Endothelial cell of umbilical vein (primary cell): ENCODE results near the gene MYLK2. TPM values are rescaled to one million over a fixed set of nuclear protein-coding genes. Genes with fewer than 3 reads are reported as not detected.

Experiments used
- BruUV-seq: library from RNA; stranded (reverse); fragments of 400-500 nt; replicated peaks from 2 replicates; lab custom pipeline; 2021; lab: Mats Ljungman, UMichigan
- CTCF ChIA-PET: fragments of 300-600, 350-600 bp; sonication (Branson Sonifier 250); formaldehyde crosslinking; loops from one replicate; lab custom pipeline; 2021; ENCODE audit warnings: antibody characterized with exemption, inconsistent platforms; lab: Charles Lee
- POLR2A ChIA-PET: fragments of 300-600, 350-600 bp; sonication (Branson Sonifier 250); formaldehyde crosslinking; loops from one replicate; lab custom pipeline; 2021; ENCODE audit warnings: antibody characterized with exemption, inconsistent platforms; lab: Charles Lee
- DNase-seq: peaks from one replicate; pipeline ENCODE4 v3.0.0-alpha.2; 2011; ENCODE audit warnings: low read depth, low spot score
- FAIRE-seq: peaks from 2 replicates; lab custom pipeline; 2011; peaks lifted over from hg19 to GRCh38; lab: Jason Lieb, UNC
- H2AFZ ChIP-seq: 2 replicates; pipeline ENCODE4 v1.6.0; 2012; ENCODE audit warnings: low read depth, low read length, control low read depth, inconsistent platforms
- H3K27ac ChIP-seq: 2 replicates; pipeline ENCODE4 v1.5.1; 2011; ENCODE audit warnings: low read depth, mild to moderate bottlenecking, control low read depth, low read length, moderate library complexity; ENCODE audit not compliant: insufficient read depth
- H3K27me3 ChIP-seq, 2 experiments: 2 replicates each; pipeline versions ENCODE4 v1.6.0 to v1.6.1; 2011; ENCODE audit warnings: low read length in 2 of 2, mixed read lengths in 1 of 2; ENCODE audit not compliant: control insufficient read depth in 2 of 2, insufficient read depth in 2 of 2
- H3K36me3 ChIP-seq, 2 experiments: 2 replicates in 1 of 2; 3 replicates in 1 of 2; pipeline ENCODE4 v1.5.1; 2011; ENCODE audit warnings: low read length in 2 of 2, mild to moderate bottlenecking in 1 of 2, moderate library complexity in 1 of 2; ENCODE audit not compliant: control insufficient read depth in 2 of 2, insufficient read depth in 2 of 2; ENCODE audit errors: extremely low read depth in 1 of 2
- H3K4me1 ChIP-seq: 3 replicates; pipeline ENCODE4 v1.5.1; 2011; ENCODE audit warnings: mild to moderate bottlenecking, low read length; ENCODE audit not compliant: control insufficient read depth, insufficient read depth; ENCODE audit errors: extremely low read depth
- H3K4me2 ChIP-seq: 2 replicates; pipeline ENCODE4 v1.6.1; 2011; ENCODE audit warnings: low read length, control low read depth, mixed read lengths; ENCODE audit not compliant: insufficient read depth
- H3K4me3 ChIP-seq, 3 experiments: fragments of 200-600 bp in 1 of 3; sonication (generic), shearing (Covaris generic) in 1 of 3; replicated peaks in 1 of 3; 2 replicates each; pipeline ENCODE4 v1.5.1; 2011 to 2016; ENCODE audit warnings: control low read depth in 3 of 3, low read length in 3 of 3, mild to moderate bottlenecking in 2 of 3, inconsistent platforms in 1 of 3, low read depth in 1 of 3, moderate library complexity in 1 of 3; ENCODE audit not compliant: insufficient read depth in 1 of 3
- H3K79me2 ChIP-seq: 2 replicates; pipeline ENCODE4 v1.6.0; 2012; ENCODE audit warnings: low read length, inconsistent platforms; ENCODE audit not compliant: control insufficient read depth, insufficient read depth
- H3K9ac ChIP-seq: replicated peaks from 2 replicates; pipeline ENCODE3; 2011; ENCODE audit warnings: low read length, control low read depth; ENCODE audit not compliant: insufficient read depth; ENCODE audit errors: extremely low read depth
- H3K9me1 ChIP-seq: replicated peaks from 3 replicates; pipeline ENCODE4 v1.6.0; 2011; ENCODE audit warnings: mild to moderate bottlenecking, low read length; ENCODE audit not compliant: control insufficient read depth, insufficient read depth; ENCODE audit errors: extremely low read depth
- H3K9me3 ChIP-seq: replicated peaks from 2 replicates; pipeline ENCODE4 v1.5.1; 2012; ENCODE audit warnings: low read length, inconsistent platforms; ENCODE audit not compliant: control insufficient read depth, insufficient read depth
- H4K20me1 ChIP-seq: replicated peaks from 2 replicates; pipeline ENCODE3; 2011; ENCODE audit warnings: mild to moderate bottlenecking, low read length; ENCODE audit not compliant: control insufficient read depth, insufficient read depth; ENCODE audit errors: extremely low read depth
- EZH2 ChIP-seq: IDR thresholded peaks from 2 replicates; pipeline ENCODE4 v1.6.1; 2012; ENCODE audit warnings: borderline replicate concordance, low read depth, mild to moderate bottlenecking, moderate library complexity, low read length, inconsistent platforms; ENCODE audit not compliant: severe bottlenecking
- FOS ChIP-seq: IDR thresholded peaks from 2 replicates; pipeline ENCODE4 v1.6.1; 2011; ENCODE audit warnings: mild to moderate bottlenecking, low read length, moderate library complexity, borderline replicate concordance; ENCODE audit not compliant: insufficient read depth
- GATA2 ChIP-seq: IDR thresholded peaks from 2 replicates; pipeline ENCODE4 v1.7.0; 2011; ENCODE audit warnings: low read depth, mild to moderate bottlenecking, moderate library complexity, mixed read lengths, low read length; ENCODE audit not compliant: insufficient read length, insufficient read depth
- JUN ChIP-seq: IDR thresholded peaks from 2 replicates; pipeline ENCODE4 v1.6.1; 2011; ENCODE audit warnings: borderline replicate concordance, low read depth; ENCODE audit not compliant: insufficient read length, insufficient read depth
- MYC ChIP-seq: IDR thresholded peaks from one replicate; pipeline ENCODE4 v1.6.1; 2011; ENCODE audit warnings: mild to moderate bottlenecking, low read depth, low read length
- POLR2A ChIP-seq: IDR thresholded peaks from 2 replicates; pipeline ENCODE4 v1.6.1; 2012; ENCODE audit warnings: low read depth, mild to moderate bottlenecking, control low read depth, low read length
- POLR2AphosphoS5 ChIP-seq: IDR thresholded peaks from 2 replicates; pipeline ENCODE4 v1.6.1; 2012; ENCODE audit warnings: low read depth, mild to moderate bottlenecking, control low read depth, low read length, moderate library complexity; ENCODE audit not compliant: insufficient read depth
- dilution Hi-C: fragments of 300-500 bp; cut with MboI; formaldehyde crosslinking; loops from one replicate; pipeline ENCODE4 v1.15.0; 2019; ENCODE audit warnings: low sequenced_read_pairs; ENCODE audit not compliant: extremely low pct_ligation_motif_present
- intact Hi-C: fragments of 100-400 bp; cut with micrococcal nuclease; formaldehyde crosslinking; loops from one replicate; pipeline ENCODE4 v1.10.0; 2022
- polyA plus RNA-seq, 4 experiments: library from polyadenylated mRNA; depleted of rRNA in 3 of 4; stranded (reverse) in 3 of 4; unstranded in 1 of 4; fragments of >200 nt; gene quantifications; 2 replicates each; pipeline versions ENCODE4 v1.2.1 to v1.2.3, GENCODE V29; 2011 to 2012; ENCODE audit warnings: missing spikeins in 1 of 4
- total RNA-seq: library from RNA; stranded (reverse); gene quantifications from 2 replicates; pipeline ENCODE4 v1.2.3, GENCODE V29; 2021
- TF ChIP-seq, protein P1 (sequence below), 2 donors: IDR thresholded peaks; 1 replicate in 1 of 2; 2 replicates in 1 of 2; pipeline ENCODE4 v1.5.1; 2011; ENCODE audit warnings: low read length in 2 of 2, mild to moderate bottlenecking in 2 of 2, moderate library complexity in 2 of 2, control low read depth in 1 of 2, inconsistent platforms in 1 of 2, low read depth in 1 of 2; ENCODE audit not compliant: insufficient read depth in 1 of 2; ENCODE audit errors: extremely low read depth in 1 of 2
- TF ChIP-seq, protein P2 (sequence below): IDR thresholded peaks from 2 replicates; pipeline ENCODE4 v1.6.1; 2011; ENCODE audit not compliant: insufficient read depth, insufficient read length

The MYLK2 gene
- total and polyA plus RNA-seq, 2 donors (not counting 3 experiments of a cell fraction or from before 2014, with no cell fraction given): 2.6 to 2.7 TPM

DNA sequence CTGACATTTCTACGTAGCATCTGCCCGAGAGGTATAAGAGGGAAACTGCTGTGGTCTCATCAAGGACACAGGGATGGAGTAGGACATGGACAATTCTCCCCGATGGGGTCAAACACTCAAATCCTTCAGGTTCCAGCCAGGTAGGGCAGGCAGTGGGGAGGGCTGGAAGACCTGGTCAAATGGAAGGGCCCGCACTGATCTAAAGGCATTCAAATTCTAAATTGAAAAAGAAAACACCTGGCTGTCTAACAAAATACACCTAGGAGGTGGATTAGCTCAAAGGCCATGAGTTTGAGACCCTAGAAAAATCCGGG, 43.0 kb downstream of the MYLK2 start:
- BruUV-seq: no TSS peak

DNA sequence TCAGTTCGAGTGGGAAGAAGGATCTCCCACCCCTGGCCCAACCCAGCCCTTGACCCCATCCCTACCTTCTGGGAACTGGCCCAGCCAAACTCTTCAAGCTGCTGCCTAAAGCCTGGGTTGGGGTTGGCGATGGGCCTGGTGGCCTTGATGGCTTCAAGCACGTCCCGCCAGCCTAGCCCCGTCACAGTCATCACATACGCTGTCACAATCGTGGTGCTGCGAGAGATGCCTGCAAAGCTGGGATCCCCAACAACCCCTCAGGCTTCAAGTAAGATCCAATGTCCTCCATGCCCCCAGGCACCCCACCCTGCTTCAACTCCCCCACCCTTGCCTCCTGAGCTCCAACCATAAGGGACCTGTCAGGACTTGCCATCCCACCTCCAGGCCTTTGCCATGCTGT, 43.4 kb downstream of the MYLK2 start:
- H4K20me1 ChIP-seq: no peaks in the 10 kb centered on the region
- H3K4me1 ChIP-seq: no peaks in the 10 kb centered on the region
- no peaks in the 10 kb centered on the region for H3K9me1 ChIP-seq
- no peaks in the 10 kb centered on the region for H3K36me3 ChIP-seq
- H3K4me3 ChIP-seq: no peak overlapping the region
- no peaks in the 10 kb centered on the region for H3K79me2 ChIP-seq
- dilution Hi-C loops (no loop called here), intact Hi-C loops (no loop called here)
- H3K27me3 ChIP-seq: peaks cover 16 to 21% of the 10 kb centered on the region in 2 experiments
- ChIA-PET CTCF (interaction anchor here (3.9 kb wide), 1 partner anchor 169 kb away, joined by 25 read pairs; no protein-coding TSS in a partner anchor), POLR2A (no interaction called here)
- FAIRE-seq (no peak), DNase-seq (no peak)
- H3K27ac ChIP-seq: no peak overlapping the region
- TF ChIP-seq EZH2: no peak
- no peak for TF ChIP-seq GATA2
- no peak for TF ChIP-seq JUN
- TF ChIP-seq, protein P1, sequence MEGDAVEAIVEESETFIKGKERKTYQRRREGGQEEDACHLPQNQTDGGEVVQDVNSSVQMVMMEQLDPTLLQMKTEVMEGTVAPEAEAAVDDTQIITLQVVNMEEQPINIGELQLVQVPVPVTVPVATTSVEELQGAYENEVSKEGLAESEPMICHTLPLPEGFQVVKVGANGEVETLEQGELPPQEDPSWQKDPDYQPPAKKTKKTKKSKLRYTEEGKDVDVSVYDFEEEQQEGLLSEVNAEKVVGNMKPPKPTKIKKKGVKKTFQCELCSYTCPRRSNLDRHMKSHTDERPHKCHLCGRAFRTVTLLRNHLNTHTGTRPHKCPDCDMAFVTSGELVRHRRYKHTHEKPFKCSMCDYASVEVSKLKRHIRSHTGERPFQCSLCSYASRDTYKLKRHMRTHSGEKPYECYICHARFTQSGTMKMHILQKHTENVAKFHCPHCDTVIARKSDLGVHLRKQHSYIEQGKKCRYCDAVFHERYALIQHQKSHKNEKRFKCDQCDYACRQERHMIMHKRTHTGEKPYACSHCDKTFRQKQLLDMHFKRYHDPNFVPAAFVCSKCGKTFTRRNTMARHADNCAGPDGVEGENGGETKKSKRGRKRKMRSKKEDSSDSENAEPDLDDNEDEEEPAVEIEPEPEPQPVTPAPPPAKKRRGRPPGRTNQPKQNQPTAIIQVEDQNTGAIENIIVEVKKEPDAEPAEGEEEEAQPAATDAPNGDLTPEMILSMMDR (IDR thresholded peaks at IDR 0.05; ENCODE audit: extremely low read depth in 1 of 2, insufficient read depth in 1 of 2, low read depth in 1 of 2, low read length in 2 of 2): no peak
- TF ChIP-seq FOS: no peak
- TF ChIP-seq, protein P2, sequence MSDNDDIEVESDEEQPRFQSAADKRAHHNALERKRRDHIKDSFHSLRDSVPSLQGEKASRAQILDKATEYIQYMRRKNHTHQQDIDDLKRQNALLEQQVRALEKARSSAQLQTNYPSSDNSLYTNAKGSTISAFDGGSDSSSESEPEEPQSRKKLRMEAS: no peak
- no peak for TF ChIP-seq MYC
- no peak for TF ChIP-seq POLR2A
- no peak for TF ChIP-seq POLR2AphosphoS5
- no peak overlapping the region for H3K4me2 ChIP-seq
- H3K9ac ChIP-seq: no peak overlapping the region
- no peaks in the 10 kb centered on the region for H3K9me3 ChIP-seq
- H2AFZ ChIP-seq: no peak overlapping the region
- BruUV-seq: no TSS peak

More for the DNA sequence above, 43.0 kb downstream of the MYLK2 start:
- no peak overlapping the region for H3K9ac ChIP-seq
- no peak overlapping the region for H3K4me2 ChIP-seq
- H3K79me2 ChIP-seq: no peaks in the 10 kb centered on the region
- no peaks in the 10 kb centered on the region for H4K20me1 ChIP-seq
- ChIA-PET POLR2A (no interaction called here), CTCF (interaction anchor here (3.9 kb wide), 1 partner anchor 170 kb away, joined by 25 read pairs; no protein-coding TSS in a partner anchor)
- FAIRE-seq (no peak), DNase-seq (no peak)
- no peaks in the 10 kb centered on the region for H3K4me1 ChIP-seq
- dilution Hi-C loops (no loop called here), intact Hi-C loops (no loop called here)
- no peak overlapping the region for H3K4me3 ChIP-seq
- peaks cover 16 to 21% of the 10 kb centered on the region in 2 experiments for H3K27me3 ChIP-seq
- H3K36me3 ChIP-seq: no peaks in the 10 kb centered on the region
- TF ChIP-seq GATA2: no peak
- no peak overlapping the region for H2AFZ ChIP-seq
- H3K9me1 ChIP-seq: no peaks in the 10 kb centered on the region
- H3K27ac ChIP-seq: no peak overlapping the region
- no peaks in the 10 kb centered on the region for H3K9me3 ChIP-seq
